ENCODE results near the gene RABGAP1L. TPM values are rescaled to one million over a fixed set of nuclear protein-coding genes. Genes with fewer than 3 reads are reported as not detected.

RABGAP1L gene
- total RNA-seq, 1 donor from 2014 or later: 69.2 TPM

DNA sequence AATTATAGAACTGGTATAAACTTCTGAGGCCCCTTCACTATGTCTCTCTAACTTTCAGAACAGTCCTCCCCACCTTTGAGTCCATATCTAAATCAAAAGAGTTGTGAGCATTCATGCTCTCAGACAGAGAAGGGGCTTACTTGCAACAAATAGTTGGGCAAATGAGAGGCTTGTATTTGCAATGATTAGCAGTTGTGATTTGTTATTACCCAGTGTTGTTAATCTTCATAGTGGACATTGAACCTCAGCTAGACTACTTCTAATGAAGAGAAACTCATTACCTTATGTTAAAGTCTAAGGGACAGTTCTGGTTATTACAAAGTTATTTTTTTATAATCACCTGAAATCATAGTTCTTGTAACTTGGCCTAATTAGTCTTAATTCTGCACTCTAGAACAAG is 114.5 kb downstream of the RABGAP1L start:
- Histone ChIP-seq H3K4me3 (no peak overlapping the region), H3K27me3 (ENCODE audit: low read depth) (no peaks in the 10 kb centered on the region), H3K27ac (replicated peaks) (no peak overlapping the region), H3K4me1 (peaks cover 9% of the 10 kb centered on the region), H3K9me3 (replicated peaks) (no peaks in the 10 kb centered on the region), H3K36me3 (peaks cover 15% of the 10 kb centered on the region)
- no peak for DNase-seq
- intact Hi-C loops (cut with micrococcal nuclease): no loop called here
- TF ChIP-seq, protein P1, sequence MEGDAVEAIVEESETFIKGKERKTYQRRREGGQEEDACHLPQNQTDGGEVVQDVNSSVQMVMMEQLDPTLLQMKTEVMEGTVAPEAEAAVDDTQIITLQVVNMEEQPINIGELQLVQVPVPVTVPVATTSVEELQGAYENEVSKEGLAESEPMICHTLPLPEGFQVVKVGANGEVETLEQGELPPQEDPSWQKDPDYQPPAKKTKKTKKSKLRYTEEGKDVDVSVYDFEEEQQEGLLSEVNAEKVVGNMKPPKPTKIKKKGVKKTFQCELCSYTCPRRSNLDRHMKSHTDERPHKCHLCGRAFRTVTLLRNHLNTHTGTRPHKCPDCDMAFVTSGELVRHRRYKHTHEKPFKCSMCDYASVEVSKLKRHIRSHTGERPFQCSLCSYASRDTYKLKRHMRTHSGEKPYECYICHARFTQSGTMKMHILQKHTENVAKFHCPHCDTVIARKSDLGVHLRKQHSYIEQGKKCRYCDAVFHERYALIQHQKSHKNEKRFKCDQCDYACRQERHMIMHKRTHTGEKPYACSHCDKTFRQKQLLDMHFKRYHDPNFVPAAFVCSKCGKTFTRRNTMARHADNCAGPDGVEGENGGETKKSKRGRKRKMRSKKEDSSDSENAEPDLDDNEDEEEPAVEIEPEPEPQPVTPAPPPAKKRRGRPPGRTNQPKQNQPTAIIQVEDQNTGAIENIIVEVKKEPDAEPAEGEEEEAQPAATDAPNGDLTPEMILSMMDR (IDR thresholded peaks at IDR 0.05; ENCODE audit: borderline replicate concordance): no peak

DNA sequence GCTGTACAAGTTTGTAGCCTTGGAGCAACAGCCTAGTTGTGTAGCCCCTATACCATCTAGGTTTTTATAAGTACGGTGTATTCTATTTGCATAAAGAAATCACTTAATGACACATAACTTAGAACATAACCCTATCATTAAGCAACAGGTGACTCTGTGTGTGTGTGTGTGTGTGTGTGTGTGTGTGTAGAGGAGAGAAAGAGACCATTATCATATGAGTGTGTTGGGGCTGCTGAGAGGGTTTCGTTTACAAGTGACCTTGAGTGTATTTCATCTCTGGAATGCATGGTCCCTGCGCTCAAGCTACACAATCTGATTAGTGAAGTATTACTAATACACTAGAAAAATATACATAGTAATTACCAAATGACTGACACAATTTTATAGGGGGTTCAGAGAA is 115.1 kb downstream of the RABGAP1L start:
- Histone ChIP-seq H3K9me3 (replicated peaks) (no peaks in the 10 kb centered on the region), H3K4me1 (peaks cover 7% of the 10 kb centered on the region), H3K27me3 (ENCODE audit: low read depth) (no peaks in the 10 kb centered on the region), H3K4me3 (no peak overlapping the region), H3K27ac (replicated peaks) (no peak overlapping the region), H3K36me3 (peaks cover 15% of the 10 kb centered on the region)
- intact Hi-C loops (cut with micrococcal nuclease): no loop called here
- TF ChIP-seq, protein P1 (IDR thresholded peaks at IDR 0.05; ENCODE audit: borderline replicate concordance): no peak
- no peak for DNase-seq

DNA sequence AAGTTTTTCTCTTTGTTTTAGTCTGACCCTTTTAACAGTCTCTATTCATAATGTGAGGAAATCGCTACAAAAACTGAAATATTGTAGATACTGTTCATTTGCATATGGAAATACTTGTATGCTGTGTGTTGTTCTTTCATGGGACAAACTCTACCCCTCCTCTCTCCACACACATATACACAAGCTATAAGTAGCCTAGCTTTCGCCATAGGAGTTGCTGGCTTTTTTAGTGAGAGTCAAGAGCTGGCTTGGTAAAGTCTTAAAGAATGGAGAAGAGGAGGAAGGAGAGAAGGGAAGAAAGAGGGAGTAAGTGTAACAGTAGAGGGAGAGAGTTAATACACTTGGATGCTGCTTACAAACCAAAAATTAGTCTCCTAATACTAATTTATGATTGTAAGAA is 115.6 kb downstream of the RABGAP1L start:
- H3K4me3 ChIP-seq: no peak overlapping the region
- no peak for DNase-seq
- intact Hi-C loops (cut with micrococcal nuclease): no loop called here
- H3K4me1 ChIP-seq: peaks cover 3% of the 10 kb centered on the region
- H3K27me3 ChIP-seq (ENCODE audit: low read depth): no peaks in the 10 kb centered on the region
- no peaks in the 10 kb centered on the region for H3K9me3 ChIP-seq (replicated peaks)
- no peak overlapping the region for H3K27ac ChIP-seq (replicated peaks)
- TF ChIP-seq, protein P1 (IDR thresholded peaks at IDR 0.05; ENCODE audit: borderline replicate concordance): no peak
- H3K36me3 ChIP-seq: peaks cover 19% of the 10 kb centered on the region

- Histone ChIP-seq H3K27ac (replicated peaks) (no peak overlapping the region), H3K4me3 (no peak overlapping the region), H3K4me1 (peaks cover 2% of the 10 kb centered on the region), H3K9me3 (replicated peaks) (no peaks in the 10 kb centered on the region), H3K27me3 (ENCODE audit: low read depth) (no peaks in the 10 kb centered on the region), H3K36me3 (peaks cover 31% of the 10 kb centered on the region)
- intact Hi-C loops (cut with micrococcal nuclease): no loop called here
- TF ChIP-seq, protein P1 (IDR thresholded peaks at IDR 0.05; ENCODE audit: borderline replicate concordance): no peak
- no peak for DNase-seq
These were observed 116.8 kb downstream of the RABGAP1L start for GRCh38 chr1:174276087-174276486.

GRCh38 chr1:174284052-174284451 is 124.7 kb downstream of the RABGAP1L start:
- H3K4me3 ChIP-seq: no peak overlapping the region
- H3K9me3 ChIP-seq (replicated peaks): peaks cover 9% of the 10 kb centered on the region
- H3K4me1 ChIP-seq: no peaks in the 10 kb centered on the region
- no peak for DNase-seq
- H3K36me3 ChIP-seq: peaks cover 70% of the 10 kb centered on the region
- no peaks in the 10 kb centered on the region for H3K27me3 ChIP-seq (ENCODE audit: low read depth)
- no peak overlapping the region for H3K27ac ChIP-seq (replicated peaks)
- TF ChIP-seq, protein P1 (IDR thresholded peaks at IDR 0.05; ENCODE audit: borderline replicate concordance): no peak
- intact Hi-C loops (cut with micrococcal nuclease): no loop called here

- no peak overlapping the region for H3K27ac ChIP-seq (replicated peaks)
- H3K9me3 ChIP-seq (replicated peaks): peaks cover 14% of the 10 kb centered on the region
- H3K27me3 ChIP-seq (ENCODE audit: low read depth): no peaks in the 10 kb centered on the region
- no peak overlapping the region for H3K4me3 ChIP-seq
- TF ChIP-seq, protein P1 (IDR thresholded peaks at IDR 0.05; ENCODE audit: borderline replicate concordance): no peak
- intact Hi-C loops (cut with micrococcal nuclease): no loop called here
- peaks cover 65% of the 10 kb centered on the region for H3K36me3 ChIP-seq
- H3K4me1 ChIP-seq: peaks cover 4% of the 10 kb centered on the region
- DNase-seq: no peak
These were observed 126.7 kb downstream of the RABGAP1L start for GRCh38 chr1:174286042-174286441.
